Gastroesophageal sphincter (tissue), 3 donors: Measurements from ENCODE around the gene SPDL1.

Experiments
- POLR2A ChIP-seq, 2 donors: fragments of 450-650 bp; IDR thresholded peaks; one replicate each; pipeline ENCODE4 v1.6.1; 2017; ENCODE audit warnings: antibody characterized with exemption in 2 of 2, mild to moderate bottlenecking in 2 of 2, moderate library complexity in 1 of 2
- POLR2AphosphoS5 ChIP-seq: sonication (generic); formaldehyde crosslinking; IDR thresholded peaks from one replicate; pipeline ENCODE4 v1.6.1; 2017; ENCODE audit warnings: antibody characterized with exemption
- TF ChIP-seq, protein P1 (sequence below), 4 experiments: fragments of 200-600 bp in 2 of 4; fragments of 450-650 bp in 2 of 4; sonication (generic) in 1 of 4; IDR thresholded peaks; one replicate each; pipeline ENCODE4 v1.5.1; 2017 to 2019; ENCODE audit warnings: antibody characterized with exemption in 4 of 4, mild to moderate bottlenecking in 2 of 4, moderate library complexity in 2 of 4

DNA sequence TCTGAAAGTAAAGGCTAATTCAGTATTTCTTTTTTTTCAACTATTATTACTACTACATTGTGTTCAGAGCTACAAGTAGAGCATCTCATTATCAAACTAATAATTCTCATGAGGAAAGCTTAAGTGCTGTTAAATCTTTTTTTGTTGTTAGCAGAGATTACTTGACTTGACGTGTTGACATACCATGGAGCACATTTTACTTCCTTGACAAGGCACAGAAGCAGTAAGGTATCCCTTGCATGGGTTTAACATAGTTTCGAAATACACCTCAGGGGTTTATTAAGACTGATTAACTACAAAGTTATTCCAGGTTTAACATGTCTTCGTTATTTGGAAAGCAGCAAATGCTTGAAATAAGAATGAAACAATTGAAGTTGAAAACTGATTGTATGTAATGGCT lies 7.0 kb downstream of the SPDL1 start:
- no peak for TF ChIP-seq POLR2A (IDR thresholded peaks at IDR 0.05)
- TF ChIP-seq, protein P1, sequence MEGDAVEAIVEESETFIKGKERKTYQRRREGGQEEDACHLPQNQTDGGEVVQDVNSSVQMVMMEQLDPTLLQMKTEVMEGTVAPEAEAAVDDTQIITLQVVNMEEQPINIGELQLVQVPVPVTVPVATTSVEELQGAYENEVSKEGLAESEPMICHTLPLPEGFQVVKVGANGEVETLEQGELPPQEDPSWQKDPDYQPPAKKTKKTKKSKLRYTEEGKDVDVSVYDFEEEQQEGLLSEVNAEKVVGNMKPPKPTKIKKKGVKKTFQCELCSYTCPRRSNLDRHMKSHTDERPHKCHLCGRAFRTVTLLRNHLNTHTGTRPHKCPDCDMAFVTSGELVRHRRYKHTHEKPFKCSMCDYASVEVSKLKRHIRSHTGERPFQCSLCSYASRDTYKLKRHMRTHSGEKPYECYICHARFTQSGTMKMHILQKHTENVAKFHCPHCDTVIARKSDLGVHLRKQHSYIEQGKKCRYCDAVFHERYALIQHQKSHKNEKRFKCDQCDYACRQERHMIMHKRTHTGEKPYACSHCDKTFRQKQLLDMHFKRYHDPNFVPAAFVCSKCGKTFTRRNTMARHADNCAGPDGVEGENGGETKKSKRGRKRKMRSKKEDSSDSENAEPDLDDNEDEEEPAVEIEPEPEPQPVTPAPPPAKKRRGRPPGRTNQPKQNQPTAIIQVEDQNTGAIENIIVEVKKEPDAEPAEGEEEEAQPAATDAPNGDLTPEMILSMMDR (IDR thresholded peaks at IDR 0.05) = no peak
- no peak for TF ChIP-seq POLR2AphosphoS5
